ENCODE measurements around the gene SIGLEC12. TPM values are rescaled to one million over a fixed set of nuclear protein-coding genes. Genes with fewer than 3 reads are reported as not detected.

SIGLEC12 gene
- total RNA-seq, 1 donor from 2014 or later, result not detected

DNA sequence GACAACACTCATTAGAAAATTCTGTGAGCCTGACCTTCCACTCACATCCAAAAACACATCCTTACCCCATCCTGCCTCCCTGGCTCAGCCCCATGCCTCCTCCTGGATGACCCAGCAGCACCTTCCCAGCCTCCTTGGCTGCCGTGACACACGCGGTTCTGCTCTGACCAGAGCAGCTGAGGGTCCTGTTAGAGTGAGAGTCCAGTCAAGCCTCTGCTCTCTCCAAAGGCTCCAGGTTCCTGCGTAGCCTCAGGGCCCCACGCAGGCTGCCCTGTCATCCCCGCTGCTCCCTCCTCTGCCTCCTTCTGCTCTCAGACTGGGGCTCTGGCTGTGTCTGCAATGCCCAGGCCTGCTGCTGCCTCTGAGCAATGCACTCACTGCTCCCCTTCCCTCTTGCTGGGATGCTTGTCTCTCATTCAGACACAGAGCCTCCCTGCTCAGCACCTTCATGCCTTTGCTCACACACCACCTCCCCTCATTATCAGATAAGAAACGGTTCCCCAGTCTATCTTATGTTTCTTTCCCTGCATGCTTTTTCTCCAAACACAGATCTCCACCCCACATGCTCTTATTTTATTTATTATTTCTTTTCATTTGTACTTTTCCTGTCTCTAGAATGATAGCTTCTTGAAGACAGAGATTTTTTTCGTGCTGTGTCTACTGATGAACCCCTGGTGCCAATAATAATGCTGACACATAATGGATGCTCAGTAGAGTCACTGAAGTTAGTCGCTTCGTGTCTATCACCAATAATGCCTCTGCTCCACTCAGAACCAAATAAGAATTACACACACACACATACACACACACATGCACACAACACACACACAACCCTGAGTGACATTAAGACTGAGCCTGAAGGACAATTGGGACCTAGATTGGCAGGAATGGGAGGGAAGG is 40.1 kb upstream of the SIGLEC12 start:
- H3K36me3 Mint-ChIP-seq, result no peaks in the 10 kb centered on the region
- no peak overlapping the region for H3K27ac Mint-ChIP-seq
- no peaks in the 10 kb centered on the region for H3K27me3 Mint-ChIP-seq (ENCODE audit: low read depth)
- DNase-seq (ENCODE audit: low spot score in 2 of 2, unreplicated experiment in 2 of 2), result peak in 1 of 2 experiments; percentile 25
- peaks cover 64% of the 10 kb centered on the region for H3K9me3 Mint-ChIP-seq
- no peak overlapping the region for H3K4me3 Mint-ChIP-seq
- TF ChIP-seq, protein P1, sequence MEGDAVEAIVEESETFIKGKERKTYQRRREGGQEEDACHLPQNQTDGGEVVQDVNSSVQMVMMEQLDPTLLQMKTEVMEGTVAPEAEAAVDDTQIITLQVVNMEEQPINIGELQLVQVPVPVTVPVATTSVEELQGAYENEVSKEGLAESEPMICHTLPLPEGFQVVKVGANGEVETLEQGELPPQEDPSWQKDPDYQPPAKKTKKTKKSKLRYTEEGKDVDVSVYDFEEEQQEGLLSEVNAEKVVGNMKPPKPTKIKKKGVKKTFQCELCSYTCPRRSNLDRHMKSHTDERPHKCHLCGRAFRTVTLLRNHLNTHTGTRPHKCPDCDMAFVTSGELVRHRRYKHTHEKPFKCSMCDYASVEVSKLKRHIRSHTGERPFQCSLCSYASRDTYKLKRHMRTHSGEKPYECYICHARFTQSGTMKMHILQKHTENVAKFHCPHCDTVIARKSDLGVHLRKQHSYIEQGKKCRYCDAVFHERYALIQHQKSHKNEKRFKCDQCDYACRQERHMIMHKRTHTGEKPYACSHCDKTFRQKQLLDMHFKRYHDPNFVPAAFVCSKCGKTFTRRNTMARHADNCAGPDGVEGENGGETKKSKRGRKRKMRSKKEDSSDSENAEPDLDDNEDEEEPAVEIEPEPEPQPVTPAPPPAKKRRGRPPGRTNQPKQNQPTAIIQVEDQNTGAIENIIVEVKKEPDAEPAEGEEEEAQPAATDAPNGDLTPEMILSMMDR (IDR thresholded peaks at IDR 0.05; ENCODE audit: unreplicated experiment), result no peak
- H3K4me1 Mint-ChIP-seq, result no peaks in the 10 kb centered on the region

DNA sequence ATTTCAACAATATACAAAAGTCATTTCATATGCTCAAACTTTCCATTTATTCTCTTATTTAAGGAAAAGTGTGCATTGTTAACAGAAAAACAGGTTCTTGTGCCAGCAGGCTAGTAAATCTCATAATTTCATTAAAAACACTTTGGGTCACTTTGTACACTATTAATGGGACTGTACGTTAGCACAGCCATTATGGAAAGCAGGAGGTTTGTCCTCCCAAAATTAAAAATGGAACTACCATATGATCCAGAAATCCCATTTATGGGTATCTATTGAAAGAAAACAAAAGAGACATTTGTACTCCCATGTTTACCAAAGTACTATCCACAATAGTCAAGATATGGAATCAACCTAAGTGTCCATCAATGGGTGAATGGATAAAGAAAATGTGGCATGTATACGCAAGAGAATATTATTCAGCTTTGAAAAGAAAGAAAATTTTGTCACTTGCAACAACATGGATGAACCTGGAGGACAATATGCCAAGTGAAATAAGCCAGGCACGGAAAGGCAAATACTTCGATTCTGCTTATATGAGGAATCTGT is 38.3 kb upstream of the SIGLEC12 start:
- TF ChIP-seq, protein P1 (IDR thresholded peaks at IDR 0.05; ENCODE audit: unreplicated experiment), result no peak
- H3K27ac Mint-ChIP-seq, result no peak overlapping the region
- H3K36me3 Mint-ChIP-seq, result no peaks in the 10 kb centered on the region
- no peaks in the 10 kb centered on the region for H3K4me1 Mint-ChIP-seq
- peaks cover 77% of the 10 kb centered on the region for H3K9me3 Mint-ChIP-seq
- no peaks in the 10 kb centered on the region for H3K27me3 Mint-ChIP-seq (ENCODE audit: low read depth)
- H3K4me3 Mint-ChIP-seq, result no peak overlapping the region
- DNase-seq (ENCODE audit: low spot score in 2 of 2, unreplicated experiment in 2 of 2), result no peak

DNA sequence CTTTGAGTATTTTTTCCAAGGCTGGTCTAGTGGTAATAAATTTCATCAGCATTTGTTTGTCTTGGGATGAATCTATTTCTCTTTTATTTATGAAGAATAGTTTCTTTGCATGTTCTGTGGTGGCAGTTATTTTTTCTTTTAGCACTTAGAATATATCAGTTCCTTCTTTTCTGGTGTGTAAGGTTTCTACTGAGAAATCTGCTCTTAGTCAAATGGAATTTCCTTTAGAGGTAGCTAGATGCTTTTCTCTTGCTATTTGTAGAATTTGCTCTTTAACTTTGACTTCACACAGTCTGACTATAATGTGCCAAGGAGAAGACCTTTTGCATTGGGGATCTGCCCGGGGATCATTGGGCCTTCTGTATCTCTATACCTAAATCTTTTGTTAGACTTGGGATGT is 33.9 kb upstream of the SIGLEC12 start:
- H3K4me3 Mint-ChIP-seq, result no peak overlapping the region
- no peaks in the 10 kb centered on the region for H3K36me3 Mint-ChIP-seq
- no peak for DNase-seq (ENCODE audit: low spot score in 2 of 2, unreplicated experiment in 2 of 2)
- peaks cover 74% of the 10 kb centered on the region for H3K9me3 Mint-ChIP-seq
- TF ChIP-seq, protein P1 (IDR thresholded peaks at IDR 0.05; ENCODE audit: unreplicated experiment), result no peak
- H3K4me1 Mint-ChIP-seq, result no peaks in the 10 kb centered on the region
- H3K27me3 Mint-ChIP-seq (ENCODE audit: low read depth), result no peaks in the 10 kb centered on the region
- H3K27ac Mint-ChIP-seq, result no peak overlapping the region

DNA sequence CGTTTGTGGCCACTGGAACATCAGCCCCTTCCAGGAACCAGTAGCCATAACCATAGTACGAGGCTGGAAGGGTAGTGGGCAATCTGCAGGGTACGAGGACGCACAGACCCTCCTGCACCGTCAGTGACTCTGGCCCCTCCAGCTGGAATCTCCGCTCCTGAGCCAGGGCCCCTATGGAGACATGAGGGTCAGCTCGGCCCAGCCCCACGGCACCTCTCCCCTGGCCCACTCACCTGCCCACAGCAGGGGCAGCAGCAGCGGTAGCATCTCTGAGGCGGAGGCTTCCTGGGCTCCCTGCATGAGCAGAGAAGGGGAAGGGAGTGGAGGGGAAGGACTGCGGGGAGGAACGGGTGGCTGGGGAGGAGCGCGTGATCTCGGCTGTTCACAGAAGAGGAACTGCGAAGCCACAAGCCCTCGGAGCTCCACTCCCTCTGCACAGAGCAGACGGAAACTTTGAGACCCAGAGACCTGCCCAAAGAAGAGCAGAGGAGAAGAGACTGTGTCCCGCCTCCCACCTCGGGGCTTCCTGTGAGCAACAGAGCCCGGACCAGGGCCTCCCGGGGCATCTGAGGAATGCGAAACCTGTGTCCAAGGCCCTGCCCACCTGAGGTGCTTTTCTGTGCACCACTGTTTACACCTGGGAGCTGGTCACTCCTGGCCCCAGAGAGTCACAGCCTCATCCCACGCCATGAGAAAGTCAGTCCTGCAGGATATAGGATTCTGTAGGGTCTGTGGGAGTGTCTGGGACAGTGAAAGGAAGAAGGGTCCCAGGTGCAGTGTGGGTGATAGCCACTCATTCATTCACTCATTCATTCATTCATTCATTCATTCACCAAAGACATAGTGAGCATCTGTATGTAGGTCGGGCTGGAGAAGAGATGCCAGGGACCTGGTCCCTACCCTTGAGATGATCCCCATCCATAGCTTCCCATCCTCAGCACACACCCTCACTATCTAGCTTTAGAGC is 30.0 kb upstream of the SIGLEC12 start, which contains the start of gene SIGLEC6:
SIGLEC6 (minus strand) TSS at position 322 of the 967 bp plus-strand sequence; CDS start at position 300, 22 bp downstream.
- H3K36me3 Mint-ChIP-seq, result no peaks in the 10 kb centered on the region
- no peaks in the 10 kb centered on the region for H3K4me1 Mint-ChIP-seq
- peaks cover 59% of the 10 kb centered on the region for H3K9me3 Mint-ChIP-seq
- H3K27ac Mint-ChIP-seq, result no peak within 1 kb of the TSS
- H3K4me3 Mint-ChIP-seq, result no peak within 1 kb of the TSS
- H3K27me3 Mint-ChIP-seq (ENCODE audit: low read depth), result no peaks in the 10 kb centered on the region
- TF ChIP-seq, protein P1 (IDR thresholded peaks at IDR 0.05; ENCODE audit: unreplicated experiment), result no peak
- DNase-seq (ENCODE audit: low spot score in 2 of 2, unreplicated experiment in 2 of 2), result no peak

DNA sequence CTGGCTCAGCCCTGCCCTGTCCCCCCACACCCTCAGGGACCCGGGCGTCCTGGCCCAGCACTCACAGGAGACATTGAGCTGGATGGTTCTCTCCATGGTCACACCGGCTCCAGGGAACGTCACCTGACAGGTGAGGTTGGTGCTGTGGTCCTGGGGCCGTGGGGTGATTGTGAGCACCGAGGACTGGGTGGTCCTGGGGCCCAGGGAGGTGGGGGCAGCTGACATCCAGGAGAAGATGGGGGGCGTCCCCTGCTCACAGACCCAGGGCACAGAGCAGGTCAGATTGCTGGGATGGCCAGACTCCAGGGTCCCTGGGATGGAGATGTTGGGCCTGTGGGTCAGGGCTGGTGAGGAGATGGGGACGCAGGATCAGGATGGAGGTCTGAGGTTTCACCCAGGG is 29.0 kb upstream of the SIGLEC12 start:
- Mint-ChIP-seq H3K27me3 (ENCODE audit: low read depth) (no peaks in the 10 kb centered on the region), H3K36me3 (no peaks in the 10 kb centered on the region)
- TF ChIP-seq, protein P1 (IDR thresholded peaks at IDR 0.05; ENCODE audit: unreplicated experiment), result no peak

More for the DNA sequence above, 29.0 kb upstream of the SIGLEC12 start:
- H3K9me3 Mint-ChIP-seq, result peaks cover 55% of the 10 kb centered on the region
- H3K27ac Mint-ChIP-seq, result no peak overlapping the region
- no peaks in the 10 kb centered on the region for H3K4me1 Mint-ChIP-seq
- H3K4me3 Mint-ChIP-seq, result no peak overlapping the region
- DNase-seq (ENCODE audit: low spot score in 2 of 2, unreplicated experiment in 2 of 2), result no peak

Measured in mesothelial cell of epicardium (in vitro differentiated cells).